Endothelial cell of hepatic sinusoid (primary cell): ENCODE measurements around the gene RBM44.

Experiments used
- in situ Hi-C: cut with HindIII; loops from 2 replicates; pipeline ENCODE4 v1.10.0; 2017; ENCODE audit warnings: low sequenced_read_pairs

Gene RBM44

GRCh38 chr2:237885111-237885930 is 86.7 kb downstream of the RBM44 start:
- in situ Hi-C loops = no loop called here

- in situ Hi-C loops = no loop called here
Observed at GRCh38 chr2:237885931-237886684, 87.5 kb downstream of the RBM44 start.

- in situ Hi-C loops = no loop called here
Observed at GRCh38 chr2:237886685-237887481, 88.3 kb downstream of the RBM44 start.

GRCh38 chr2:237888389-237888788 is 89.8 kb downstream of the RBM44 start:
- in situ Hi-C loops = no loop called here

- in situ Hi-C loops = no loop called here
Observed at GRCh38 chr2:237889016-237889415, 90.4 kb downstream of the RBM44 start.

GRCh38 chr2:237889811-237890210 is 91.2 kb downstream of the RBM44 start:
- in situ Hi-C loops = no loop called here
